ENCODE results near the gene NUDT22.
A peak's percentile ranks its signal among the peaks of the same experiment; 100 is the strongest.
"Not testable (repeated sequence)": the region's sequence is repeated elsewhere in the genome, so short reads cannot be mapped to it uniquely, and the experiment has no call there.

Gene NUDT22

GRCh38 chr11:64243236-64243854 lies 17.3 kb downstream of the NUDT22 start:
- Mint-ChIP-seq H3K36me3 (no peaks in the 10 kb centered on the region), H3K27ac (peak overlapping the region; percentile 1)

GRCh38 chr11:64244107-64244506 lies 18.0 kb downstream of the NUDT22 start:
- no peaks in the 10 kb centered on the region for H3K27me3 Mint-ChIP-seq
- H3K27ac Mint-ChIP-seq: no peak overlapping the region
- H3K9me3 Mint-ChIP-seq: no peaks in the 10 kb centered on the region
- peak overlapping the region; percentile 46 for H3K4me3 Mint-ChIP-seq
- H3K36me3 Mint-ChIP-seq: no peaks in the 10 kb centered on the region
- H3K4me1 Mint-ChIP-seq: peaks cover 28% of the 10 kb centered on the region

More at GRCh38 chr11:64243236-64243854, 17.3 kb downstream of the NUDT22 start:
- H3K4me1 Mint-ChIP-seq: peaks cover 28% of the 10 kb centered on the region
- H3K9me3 Mint-ChIP-seq: no peaks in the 10 kb centered on the region
- peak overlapping the region; percentile 46 for H3K4me3 Mint-ChIP-seq
- no peaks in the 10 kb centered on the region for H3K27me3 Mint-ChIP-seq

GRCh38 chr11:64244966-64245365 lies 18.9 kb downstream of the NUDT22 start:
- Mint-ChIP-seq H3K4me1 (peaks cover 25% of the 10 kb centered on the region), H3K27me3 (no peaks in the 10 kb centered on the region), H3K4me3 (peak overlapping the region; percentile 95), H3K27ac (no peak overlapping the region), H3K9me3 (no peaks in the 10 kb centered on the region), H3K36me3 (no peaks in the 10 kb centered on the region)

GRCh38 chr11:64245401-64245796 lies 19.3 kb downstream of the NUDT22 start:
- no peaks in the 10 kb centered on the region for H3K36me3 Mint-ChIP-seq
- no peaks in the 10 kb centered on the region for H3K9me3 Mint-ChIP-seq
- H3K4me1 Mint-ChIP-seq: peaks cover 20% of the 10 kb centered on the region
- no peaks in the 10 kb centered on the region for H3K27me3 Mint-ChIP-seq
- H3K27ac Mint-ChIP-seq: no peak overlapping the region
- H3K4me3 Mint-ChIP-seq: peak overlapping the region; percentile 95

- peaks cover 17% of the 10 kb centered on the region for H3K4me1 Mint-ChIP-seq
- H3K27ac Mint-ChIP-seq: peak overlapping the region; percentile 97
- H3K27me3 Mint-ChIP-seq: no peaks in the 10 kb centered on the region
- H3K4me3 Mint-ChIP-seq: peak overlapping the region; percentile 95
- no peaks in the 10 kb centered on the region for H3K9me3 Mint-ChIP-seq
- no peaks in the 10 kb centered on the region for H3K36me3 Mint-ChIP-seq
Measured at GRCh38 chr11:64245797-64246620, 19.9 kb downstream of the NUDT22 start.

GRCh38 chr11:64246621-64246870 lies 20.5 kb downstream of the NUDT22 start:
- H3K4me1 Mint-ChIP-seq: peaks cover 17% of the 10 kb centered on the region
- not testable (repeated sequence) for H3K9me3 Mint-ChIP-seq, H3K27me3 Mint-ChIP-seq, H3K36me3 Mint-ChIP-seq, H3K27ac Mint-ChIP-seq
- peak overlapping the region; percentile 87 for H3K4me3 Mint-ChIP-seq

- peaks cover 22% of the 10 kb centered on the region for H3K4me1 Mint-ChIP-seq
- H3K27me3 Mint-ChIP-seq: no peaks in the 10 kb centered on the region
- no peaks in the 10 kb centered on the region for H3K36me3 Mint-ChIP-seq
- H3K27ac Mint-ChIP-seq: peak within 1 kb of the TSS; percentile 97
- H3K4me3 Mint-ChIP-seq: peak within 1 kb of the TSS; percentile 95
- no peaks in the 10 kb centered on the region for H3K9me3 Mint-ChIP-seq
Measured at GRCh38 chr11:64246871-64247728, 21.0 kb downstream of the NUDT22 start, which contains the start of gene PPP1R14B. Gene PPP1R14B (minus strand): TSS chr11:64246943. CDS start chr11:64246673, 270 bp downstream.

GRCh38 chr11:64247729-64248531 lies 21.9 kb downstream of the NUDT22 start:
- Mint-ChIP-seq H3K27me3 (no peaks in the 10 kb centered on the region), H3K4me1 (peaks cover 17% of the 10 kb centered on the region), H3K9me3 (no peaks in the 10 kb centered on the region), H3K36me3 (no peaks in the 10 kb centered on the region), H3K27ac (no peak overlapping the region), H3K4me3 (peak overlapping the region; percentile 80)

- H3K4me1 Mint-ChIP-seq: peaks cover 10% of the 10 kb centered on the region
- H3K4me3 Mint-ChIP-seq: no peak overlapping the region
- H3K27ac Mint-ChIP-seq: no peak overlapping the region
- no peaks in the 10 kb centered on the region for H3K9me3 Mint-ChIP-seq
- no peaks in the 10 kb centered on the region for H3K27me3 Mint-ChIP-seq
- H3K36me3 Mint-ChIP-seq: no peaks in the 10 kb centered on the region
Measured at GRCh38 chr11:64248578-64248977, 22.5 kb downstream of the NUDT22 start.

- Mint-ChIP-seq H3K4me3 (peak overlapping the region; percentile 15), H3K27me3 (no peaks in the 10 kb centered on the region), H3K4me1 (peaks cover 7% of the 10 kb centered on the region), H3K9me3 (no peaks in the 10 kb centered on the region), H3K27ac (no peak overlapping the region), H3K36me3 (no peaks in the 10 kb centered on the region)
Measured at GRCh38 chr11:64249038-64249437, 23.0 kb downstream of the NUDT22 start.

GRCh38 chr11:64249563-64250414 lies 23.7 kb downstream of the NUDT22 start:
- H3K9me3 Mint-ChIP-seq: no peaks in the 10 kb centered on the region
- no peaks in the 10 kb centered on the region for H3K27me3 Mint-ChIP-seq
- H3K4me1 Mint-ChIP-seq: peaks cover 7% of the 10 kb centered on the region
- peak overlapping the region; percentile 21 for H3K4me3 Mint-ChIP-seq
- H3K36me3 Mint-ChIP-seq: no peaks in the 10 kb centered on the region
- H3K27ac Mint-ChIP-seq: peak overlapping the region; percentile 8

- peak overlapping the region; percentile 84 for H3K4me3 Mint-ChIP-seq
- no peak overlapping the region for H3K27ac Mint-ChIP-seq
- H3K27me3 Mint-ChIP-seq: no peaks in the 10 kb centered on the region
- H3K4me1 Mint-ChIP-seq: peaks cover 7% of the 10 kb centered on the region
- no peaks in the 10 kb centered on the region for H3K9me3 Mint-ChIP-seq
- no peaks in the 10 kb centered on the region for H3K36me3 Mint-ChIP-seq
Measured at GRCh38 chr11:64250415-64251015, 24.4 kb downstream of the NUDT22 start.

- Mint-ChIP-seq H3K36me3 (no peaks in the 10 kb centered on the region), H3K4me1 (peaks cover 7% of the 10 kb centered on the region), H3K27me3 (no peaks in the 10 kb centered on the region), H3K9me3 (no peaks in the 10 kb centered on the region), H3K27ac (no peak within 1 kb of the TSS), H3K4me3 (peak within 1 kb of the TSS; percentile 85)
Measured at GRCh38 chr11:64251016-64251752, 25.1 kb downstream of the NUDT22 start, which contains the start of gene PLCB3. Gene PLCB3 (plus strand): TSS chr11:64251530. CDS start chr11:64251650, 120 bp downstream.

GRCh38 chr11:64251753-64252002 lies 25.6 kb downstream of the NUDT22 start:
- Mint-ChIP-seq H3K36me3 (no peaks in the 10 kb centered on the region), H3K4me3 (peak overlapping the region; percentile 85), H3K27ac (no peak overlapping the region), H3K27me3 (no peaks in the 10 kb centered on the region), H3K4me1 (peaks cover 7% of the 10 kb centered on the region), H3K9me3 (no peaks in the 10 kb centered on the region)

Data from activated naive CD4-positive, alpha-beta T cell treated with anti-CD3 and anti-CD28 coated beads, Interleukin-2, amount 50 U/mL, for 24 hours (primary cell).